GM18858 (cell line): ENCODE results near the gene BIRC7.

Source experiments
- ATAC-seq: cut with Tn5 transposase; IDR thresholded peaks from one replicate; pipeline ENCODE4 v1.9.1; 2021; ENCODE audit not compliant: unreplicated experiment

BIRC7 gene

DNA sequence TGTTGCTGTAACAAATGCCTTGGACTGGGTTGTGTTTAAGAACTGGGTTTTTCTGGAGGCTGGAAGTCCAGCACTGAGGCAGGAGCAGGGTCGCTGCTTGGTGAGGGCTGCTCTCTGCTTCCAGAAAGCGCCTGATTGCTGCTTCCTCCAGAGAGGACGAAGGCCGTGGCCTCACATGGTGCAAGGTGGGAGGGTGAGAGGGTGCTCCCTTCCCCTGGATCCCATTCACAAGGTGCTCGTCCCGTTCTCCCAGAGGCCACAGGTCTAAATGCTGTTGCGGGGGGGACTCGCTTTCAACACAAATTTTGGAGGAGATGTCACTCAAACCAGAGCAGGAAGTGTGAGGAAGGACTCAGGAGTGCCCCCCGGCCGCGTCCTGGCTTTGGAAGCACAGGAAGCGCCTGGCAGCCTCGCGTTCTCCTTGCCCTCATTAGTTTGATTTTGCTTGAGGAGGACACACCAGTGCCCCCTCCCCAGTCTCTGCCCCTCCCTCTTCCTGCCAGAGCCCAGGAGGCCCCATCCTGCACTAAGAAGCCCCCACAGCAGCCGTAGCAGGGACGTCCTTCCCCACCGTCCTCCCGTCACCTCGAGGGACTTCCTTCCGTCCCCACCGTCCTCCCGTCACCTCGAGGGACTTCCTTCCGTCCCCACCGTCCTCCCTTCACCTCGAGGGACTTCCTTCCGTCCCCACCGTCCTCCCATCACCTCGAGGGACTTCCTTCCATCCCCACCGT is 26.3 kb downstream of the BIRC7 start:
- no peak for ATAC-seq

DNA sequence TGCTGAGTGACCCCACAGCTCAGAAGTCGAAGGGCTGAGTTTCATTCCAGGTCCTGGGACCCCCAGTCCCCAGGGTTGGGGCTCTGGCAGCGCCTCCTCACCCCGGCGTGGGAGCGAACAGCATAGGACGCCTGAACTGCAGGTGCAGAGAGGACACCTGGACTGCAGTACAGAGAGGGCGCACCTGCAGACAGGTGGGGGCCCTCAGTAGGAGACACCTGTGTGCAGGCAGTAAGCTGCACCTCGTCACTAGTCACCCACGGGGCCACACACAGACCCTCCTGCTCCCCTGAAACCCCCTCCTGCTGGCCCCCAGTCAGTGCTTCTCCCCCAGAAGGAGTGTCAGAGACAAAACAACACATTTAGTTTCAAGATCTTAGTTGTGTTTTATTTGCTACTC is 27.1 kb downstream of the BIRC7 start:
- ATAC-seq = no peak

- ATAC-seq = no peak
Measured at GRCh38 chr20:63264000-63264399, 28.3 kb downstream of the BIRC7 start.

GRCh38 chr20:63264519-63264918 is 28.8 kb downstream of the BIRC7 start:
- ATAC-seq = no peak

DNA sequence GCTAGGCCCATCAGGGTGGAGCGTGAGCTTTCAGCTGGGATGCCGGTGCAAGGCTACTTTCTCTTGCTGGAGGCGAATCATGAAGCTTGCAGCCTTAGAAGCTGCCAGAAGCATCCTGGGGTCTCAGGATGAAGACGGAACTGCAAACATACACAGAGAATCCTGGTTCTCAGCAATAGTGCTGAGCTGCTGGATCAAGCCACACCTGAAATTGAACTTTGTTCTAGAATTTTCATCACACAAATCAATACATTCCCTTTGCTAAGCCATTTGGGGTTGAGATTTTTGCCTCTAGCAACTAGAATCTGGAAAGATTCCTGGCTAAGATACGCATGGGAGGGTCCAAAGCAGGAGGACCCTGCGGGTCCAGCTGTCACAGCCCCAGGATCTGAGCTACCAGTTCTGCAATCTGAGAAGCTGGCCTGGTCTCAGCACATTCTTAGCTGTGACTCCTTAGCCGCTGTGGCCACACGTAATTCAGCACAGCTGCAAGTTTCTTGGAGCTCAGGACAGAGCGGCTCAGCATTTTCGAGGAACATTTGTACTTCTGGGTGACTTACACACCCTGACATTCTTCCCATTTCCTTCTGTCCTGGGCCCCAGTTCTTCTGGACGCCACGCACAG is 30.3 kb downstream of the BIRC7 start:
- no peak for ATAC-seq

DNA sequence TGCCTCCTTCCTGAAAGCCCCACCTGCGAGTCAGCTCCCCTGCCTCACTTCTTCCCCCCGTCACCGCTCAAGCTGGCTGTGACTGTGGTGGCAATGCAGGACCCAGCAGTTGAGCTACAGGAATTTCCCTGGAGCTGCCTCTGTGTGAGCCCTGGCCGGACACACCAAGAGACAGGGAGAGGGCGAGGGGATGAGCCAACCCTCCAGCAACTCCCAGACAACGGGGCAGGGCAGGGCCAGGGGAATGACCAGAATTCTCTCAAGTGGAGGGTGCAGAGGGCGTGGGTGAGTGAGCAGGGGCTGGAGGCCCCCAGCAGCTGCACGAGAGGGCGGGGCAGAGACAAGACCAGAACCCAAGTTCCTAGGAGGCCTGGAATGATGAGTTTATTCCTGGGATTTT is 32.0 kb downstream of the BIRC7 start:
- ATAC-seq = no peak

GRCh38 chr20:63268256-63268655 is 32.6 kb downstream of the BIRC7 start:
- no peak for ATAC-seq

- no peak for ATAC-seq
Measured at GRCh38 chr20:63268671-63269439, 33.1 kb downstream of the BIRC7 start.

- ATAC-seq = no peak
Measured at GRCh38 chr20:63269724-63270123, 34.0 kb downstream of the BIRC7 start.

GRCh38 chr20:63270606-63271325 is 35.1 kb downstream of the BIRC7 start:
- no peak for ATAC-seq

GRCh38 chr20:63272105-63273058 is 36.7 kb downstream of the BIRC7 start, which contains the start of gene ARFGAP1:
ARFGAP1 (plus strand) TSS chr20:63272813; CDS start chr20:63275581, 2,768 bp downstream.
- peak; percentile 66 for ATAC-seq

- no peak for ATAC-seq
Measured at GRCh38 chr20:63273059-63273579, 37.4 kb downstream of the BIRC7 start.

- no peak for ATAC-seq
Measured at GRCh38 chr20:63273635-63274380, 38.1 kb downstream of the BIRC7 start.

- ATAC-seq = no peak
Measured at GRCh38 chr20:63274381-63275228, 38.9 kb downstream of the BIRC7 start.

DNA sequence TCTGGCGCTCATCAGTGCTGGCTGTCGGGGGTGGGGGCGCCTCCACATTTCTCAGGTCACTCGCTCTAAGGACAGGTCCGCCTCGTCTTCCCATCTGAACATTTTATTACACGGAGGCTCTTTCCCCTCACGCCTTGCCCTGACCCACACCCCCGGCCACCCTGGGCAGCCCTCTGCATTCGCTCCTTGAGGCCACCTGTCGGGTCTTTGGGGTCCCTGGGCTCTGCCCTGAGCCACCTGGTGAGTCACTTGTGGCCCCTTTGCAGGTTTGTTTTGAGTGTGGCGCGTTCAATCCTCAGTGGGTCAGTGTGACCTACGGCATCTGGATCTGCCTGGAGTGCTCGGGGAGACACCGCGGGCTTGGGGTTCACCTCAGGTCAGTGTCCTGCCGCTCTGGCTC is 40.1 kb downstream of the BIRC7 start:
- ATAC-seq = no peak

DNA sequence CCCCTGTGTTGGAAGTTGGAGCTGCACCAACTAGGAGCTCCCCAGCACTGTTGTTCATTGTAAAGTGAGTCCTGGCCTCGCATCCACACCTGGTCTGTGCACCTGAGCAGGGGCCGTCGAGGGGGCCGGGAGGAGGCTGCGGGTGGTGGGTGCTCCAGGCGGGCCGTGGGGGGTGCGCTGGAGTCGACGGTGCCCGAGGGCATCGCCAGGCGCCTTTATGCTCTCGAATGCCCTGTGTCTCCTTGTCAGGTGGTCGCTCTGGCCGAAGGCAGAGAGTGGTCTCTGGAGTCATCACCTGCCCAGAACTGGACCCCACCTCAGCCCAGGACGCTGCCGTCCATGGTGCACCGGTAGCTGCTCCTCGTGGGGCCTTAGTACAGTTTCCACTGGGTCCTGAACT is 41.3 kb downstream of the BIRC7 start:
- no peak for ATAC-seq

DNA sequence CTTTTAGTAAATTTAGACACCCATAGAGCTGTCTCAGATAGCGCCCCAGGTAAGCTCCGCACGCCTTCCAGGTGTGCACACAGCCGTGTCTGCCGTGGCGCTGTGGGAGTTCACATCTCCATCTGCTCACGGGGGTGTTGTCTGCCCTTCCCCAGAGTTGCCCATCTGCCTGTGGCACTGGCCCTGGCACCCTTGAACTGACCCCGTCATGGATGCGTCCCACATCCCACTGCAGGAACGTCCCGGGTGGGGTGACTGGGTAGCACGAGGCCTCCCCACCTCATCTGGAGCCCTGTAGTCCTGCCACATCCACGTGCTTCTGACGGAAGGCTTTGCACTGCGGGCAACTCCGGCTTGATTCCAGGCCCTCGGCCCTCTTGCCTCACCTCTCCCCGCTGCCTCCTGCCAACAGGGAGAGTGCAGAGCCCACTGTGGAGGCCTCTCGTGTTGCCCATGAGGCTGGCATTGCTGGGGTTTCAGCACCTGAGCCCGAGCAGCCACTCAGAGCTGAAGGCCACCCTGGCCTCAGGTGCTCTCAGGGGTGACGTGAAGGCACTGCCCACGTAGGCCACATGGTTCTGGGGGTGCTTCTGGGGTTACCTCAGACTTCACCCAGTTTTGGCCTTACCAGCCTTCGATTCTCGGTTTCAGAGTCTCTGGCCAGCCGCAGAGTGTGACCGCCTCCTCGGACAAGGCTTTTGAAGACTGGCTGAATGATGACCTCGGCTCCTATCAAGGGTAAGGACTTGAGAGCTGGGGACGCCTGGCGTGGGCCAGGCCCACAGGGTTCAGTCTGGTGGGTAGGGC is 42.0 kb downstream of the BIRC7 start:
- ATAC-seq = no peak
